HG03039 (cell line): ENCODE data around the gene BCAS3.
A peak's percentile ranks its signal among the peaks of the same experiment; 100 is the strongest.
"Not testable (repeated sequence)": the region's sequence is repeated elsewhere in the genome, so short reads cannot be mapped to it uniquely, and the experiment has no call there.

Source experiments
- ATAC-seq: cut with Tn5 transposase; IDR thresholded peaks from one replicate; pipeline ENCODE4 v1.9.1; 2021; ENCODE audit warnings: mild to moderate bottlenecking, moderate library complexity; ENCODE audit not compliant: unreplicated experiment

Gene BCAS3

GRCh38 chr17:60677308-60678117, at the start of gene BCAS3:
Gene BCAS3 (plus strand): TSS chr17:60677851.
- ATAC-seq, result peak; percentile 95

DNA sequence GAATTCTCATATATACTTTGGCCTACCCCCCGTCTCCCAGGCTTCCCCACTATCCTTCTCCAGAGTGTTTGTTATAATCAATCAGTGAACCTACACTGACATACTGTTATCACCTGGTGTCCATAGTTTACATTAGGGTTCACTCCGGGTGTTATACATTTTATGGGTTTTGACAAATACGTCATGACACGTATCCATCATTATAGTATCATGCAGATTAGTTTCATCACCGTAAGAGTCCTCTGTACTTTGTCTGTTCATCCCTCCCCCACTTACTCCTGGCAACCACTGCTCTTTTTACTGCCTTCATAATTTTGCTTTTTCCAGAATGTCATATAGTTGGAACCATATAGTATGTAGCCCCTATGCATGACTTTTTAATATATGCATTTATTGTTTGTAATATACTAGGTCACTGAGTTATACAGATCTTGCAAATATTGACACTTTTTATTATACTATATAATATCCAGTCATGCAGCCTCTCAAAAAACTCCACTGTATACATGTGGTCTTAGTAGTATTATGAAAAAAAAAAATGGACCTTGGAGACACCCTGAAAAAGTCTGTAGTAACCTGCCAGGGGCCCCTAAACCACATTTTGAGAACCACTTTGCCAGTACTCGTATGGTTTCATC, 49.3 kb upstream of the BCAS3 start:
- ATAC-seq, result no peak

DNA sequence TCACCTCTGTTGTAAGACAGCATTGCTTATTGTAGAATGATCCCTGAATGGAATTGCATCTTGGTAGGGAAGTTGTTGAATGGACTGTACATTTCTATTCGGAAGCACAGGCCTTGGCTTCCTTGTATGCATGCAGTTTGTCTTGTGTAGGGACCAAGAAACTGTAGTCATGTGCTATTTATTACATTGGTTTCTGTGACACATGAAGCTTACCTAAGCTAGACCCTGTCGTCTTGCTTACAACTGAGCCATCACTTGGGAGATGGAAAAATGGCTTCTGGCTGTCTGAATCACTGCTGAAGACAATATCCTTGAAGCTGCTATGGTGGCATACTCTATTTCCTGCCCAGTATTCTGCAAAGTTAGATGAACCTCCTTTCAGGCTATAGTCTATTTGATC, 48.5 kb upstream of the BCAS3 start:
- no peak for ATAC-seq

GRCh38 chr17:60630352-60630751, 47.3 kb upstream of the BCAS3 start:
- no peak for ATAC-seq

DNA sequence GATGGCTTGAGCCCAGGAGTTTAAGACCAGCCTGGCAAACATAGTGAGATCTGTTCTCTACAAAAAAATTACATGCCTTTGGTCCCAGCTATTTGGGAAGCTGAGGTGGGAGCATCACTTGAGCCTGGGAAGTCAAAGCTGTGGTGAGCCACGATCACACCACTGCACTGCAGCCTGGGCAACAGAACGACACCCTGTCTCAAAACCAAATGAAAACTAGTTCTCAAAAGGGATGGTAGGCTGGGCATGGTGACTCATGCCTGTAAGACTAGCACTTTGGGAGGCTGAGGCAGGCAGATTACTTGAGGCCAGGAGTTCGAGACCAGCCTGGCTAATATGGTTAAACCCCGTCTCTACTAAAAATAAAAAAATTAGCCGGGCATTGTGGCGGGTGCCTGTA, 46.5 kb upstream of the BCAS3 start:
- ATAC-seq, result no peak

GRCh38 chr17:60637683-60638082, 40.0 kb upstream of the BCAS3 start:
- ATAC-seq, result no peak

- no peak for ATAC-seq
Measured at GRCh38 chr17:60639019-60639330, 38.7 kb upstream of the BCAS3 start.

DNA sequence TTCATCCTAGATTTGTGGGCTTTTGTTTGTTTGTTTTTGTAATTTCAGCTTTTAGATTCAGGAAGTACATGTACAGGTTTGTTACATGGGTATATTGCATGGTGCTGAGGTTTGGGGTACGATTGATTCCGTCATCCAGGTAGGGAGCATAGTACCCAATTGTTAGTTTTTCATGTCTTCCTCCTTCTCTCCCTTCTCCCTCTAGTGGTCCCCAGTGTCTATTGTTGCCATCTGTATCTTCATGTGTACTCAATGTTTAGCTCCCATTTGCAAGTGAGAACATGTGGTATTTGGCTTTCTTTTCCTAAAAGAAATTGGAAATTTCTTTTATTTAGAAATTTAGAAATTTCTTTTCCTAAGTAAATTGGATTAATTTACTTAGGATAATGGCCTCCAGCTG, 37.1 kb upstream of the BCAS3 start:
- ATAC-seq, result no peak

- ATAC-seq, result no peak
Measured at GRCh38 chr17:60641126-60641525, 36.5 kb upstream of the BCAS3 start.

DNA sequence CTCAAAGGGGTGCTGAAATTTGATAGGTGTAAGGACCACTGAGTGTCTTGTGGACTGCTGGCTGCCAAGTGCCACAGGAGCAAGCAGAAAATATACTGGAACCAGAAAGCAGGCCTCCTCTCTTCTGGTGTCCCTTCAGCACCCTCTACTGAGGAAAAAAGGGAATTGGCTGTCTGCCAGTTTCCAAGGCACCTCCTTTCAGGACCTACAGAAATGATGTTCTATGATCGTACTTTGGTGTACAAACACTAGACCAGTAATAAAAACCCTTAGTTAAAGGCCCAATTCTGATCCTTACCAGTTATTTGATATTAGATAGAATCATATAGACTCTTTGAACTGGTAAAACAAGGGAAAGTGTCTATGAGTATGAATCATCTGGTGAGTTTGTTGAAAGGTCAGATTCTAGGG, 35.8 kb upstream of the BCAS3 start:
- no peak for ATAC-seq

- ATAC-seq, result no peak
Measured at GRCh38 chr17:60645918-60646523, 31.6 kb upstream of the BCAS3 start.

DNA sequence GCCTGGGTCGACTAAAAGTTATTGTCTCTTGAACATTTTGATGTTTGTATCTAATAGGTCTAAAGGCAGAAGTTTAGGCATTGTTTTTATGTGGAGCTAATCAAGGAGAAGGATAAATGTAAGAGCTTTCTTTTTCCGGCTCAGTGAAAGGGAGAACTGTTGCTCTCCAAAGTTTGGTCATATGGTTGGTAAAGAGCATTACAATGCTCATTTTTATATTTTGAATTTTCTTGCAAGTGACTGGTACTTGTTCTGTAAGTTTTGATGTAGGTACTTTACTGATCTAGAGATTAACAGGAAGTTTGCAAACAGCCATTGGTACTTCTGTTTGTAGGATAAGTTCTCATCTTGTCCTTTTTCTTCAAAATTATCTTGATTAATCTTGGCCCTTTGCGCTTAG, 30.9 kb upstream of the BCAS3 start:
- no peak for ATAC-seq

GRCh38 chr17:60647705-60648104, 29.9 kb upstream of the BCAS3 start:
- ATAC-seq, result no peak

DNA sequence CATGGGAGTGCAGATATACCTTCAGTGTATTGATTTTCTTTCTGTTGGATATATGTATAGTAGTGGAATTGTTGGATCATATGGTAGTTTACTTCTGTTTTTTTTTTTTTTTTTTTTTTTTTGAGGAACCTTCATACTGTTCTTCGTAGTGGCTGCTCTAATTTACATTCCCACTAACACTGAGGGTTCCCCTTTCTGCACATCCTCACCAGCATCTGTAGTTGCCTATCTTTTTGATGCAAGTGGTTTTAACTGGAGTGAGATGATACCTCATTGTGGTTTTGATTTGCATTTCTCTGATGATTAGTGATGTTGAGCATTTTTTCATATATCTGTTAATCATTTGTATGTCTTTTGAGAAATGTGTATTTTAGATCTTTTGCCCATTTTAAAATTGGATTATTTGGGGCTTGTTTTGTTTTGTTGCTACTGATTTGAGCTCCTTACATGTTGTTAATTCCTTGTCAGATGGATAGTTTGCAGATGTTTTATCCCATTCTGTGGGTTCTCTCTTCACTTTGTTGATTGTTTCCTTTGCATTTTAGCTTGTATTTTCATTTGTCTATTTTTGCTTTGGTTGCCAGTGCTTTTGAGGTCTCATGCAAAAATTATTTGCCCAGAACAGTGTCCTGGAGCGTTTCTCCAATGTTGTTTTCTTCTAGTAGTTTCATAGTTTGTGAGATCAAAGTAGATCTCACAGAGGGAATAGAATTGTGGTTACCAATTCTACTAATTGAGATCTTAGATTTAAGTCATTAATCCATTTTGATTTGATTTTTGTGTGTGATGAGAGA, 25.0 kb upstream of the BCAS3 start:
- no peak for ATAC-seq

- no peak for ATAC-seq
Measured at GRCh38 chr17:60653569-60653968, 24.1 kb upstream of the BCAS3 start.

DNA sequence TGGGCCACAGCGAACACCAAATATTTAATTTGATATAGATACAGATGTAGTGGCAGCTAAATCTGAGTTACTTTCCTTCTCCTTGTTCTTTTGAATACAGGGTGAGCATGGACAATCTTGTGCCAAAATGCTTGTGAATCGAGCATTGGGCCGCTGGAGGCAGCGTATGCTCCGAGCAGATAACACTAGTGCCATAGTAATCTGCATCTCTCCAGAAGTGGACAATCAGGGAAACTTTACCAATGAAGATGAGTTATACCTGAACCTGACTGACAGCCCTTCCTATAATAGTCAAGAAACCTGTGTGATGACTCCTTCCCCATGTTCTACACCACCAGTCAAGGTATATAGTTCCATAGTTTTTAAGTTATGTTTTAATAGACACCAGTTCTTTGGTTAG, 21.2 kb upstream of the BCAS3 start:
- no peak for ATAC-seq

DNA sequence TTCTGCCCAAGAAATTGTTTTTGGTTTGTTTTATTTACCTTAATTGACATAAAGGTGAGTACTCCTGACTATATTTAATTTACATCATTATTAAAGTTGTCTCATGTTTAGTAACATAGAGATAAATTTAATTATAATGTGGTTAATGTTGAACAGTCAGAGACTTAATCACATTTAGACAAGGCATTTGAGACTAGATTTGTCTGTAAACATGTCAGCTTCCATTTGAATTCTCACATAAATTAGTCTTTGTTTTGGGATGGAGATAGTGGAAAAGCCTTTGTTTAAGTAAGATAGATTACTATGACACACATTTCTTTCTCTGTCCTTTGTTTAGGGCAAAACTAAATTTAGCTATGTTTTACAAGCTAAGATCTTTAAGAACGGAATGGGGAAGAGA, 18.5 kb upstream of the BCAS3 start:
- no peak for ATAC-seq

DNA sequence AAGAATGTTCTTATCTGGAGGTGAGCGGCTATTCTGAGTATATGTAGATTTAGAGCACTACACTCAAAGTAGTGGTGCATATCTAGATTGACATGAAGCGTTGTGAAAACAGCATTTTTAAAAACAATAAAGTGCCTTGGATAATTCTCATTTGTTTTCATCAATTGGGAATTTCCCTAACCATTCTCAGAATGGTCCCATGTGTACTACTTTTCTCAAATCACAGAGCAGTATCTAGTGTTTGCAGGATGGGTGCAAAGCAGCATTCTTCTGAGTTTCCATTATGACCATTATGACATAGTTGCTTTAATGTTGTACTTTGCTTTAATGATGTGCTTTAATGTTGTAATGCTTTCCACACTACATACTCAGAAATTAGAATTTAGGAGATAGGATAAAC, 16.2 kb upstream of the BCAS3 start:
- no peak for ATAC-seq

DNA sequence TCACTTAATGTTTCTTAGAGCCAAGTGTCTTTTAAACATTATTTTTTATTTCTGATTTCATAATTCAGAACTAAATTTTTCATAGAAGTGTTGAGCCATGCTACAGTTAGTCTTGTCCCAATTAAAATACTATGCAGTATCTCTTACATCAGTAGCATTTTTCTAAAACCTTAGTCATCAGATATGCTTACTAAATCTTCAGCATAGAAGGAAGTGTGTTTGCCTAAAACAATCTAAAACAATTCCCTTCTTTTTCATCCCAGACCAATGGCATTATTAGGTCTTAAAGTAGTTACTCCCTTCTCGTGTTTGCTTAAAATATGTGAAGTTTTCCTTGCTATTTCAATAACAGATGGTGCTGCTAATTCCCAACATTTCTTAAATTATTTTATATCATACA, 13.6 kb upstream of the BCAS3 start:
- ATAC-seq, result no peak

GRCh38 chr17:60665602-60666001, 12.0 kb upstream of the BCAS3 start:
- ATAC-seq, result no peak

- not testable (repeated sequence) for ATAC-seq
Measured at GRCh38 chr17:60668741-60669140, 8.9 kb upstream of the BCAS3 start.

- no peak for ATAC-seq
Measured at GRCh38 chr17:60671482-60671881, 6.2 kb upstream of the BCAS3 start.
